C4-2B (cell line): ENCODE results near the gene MID1.

ENCODE experiments used
- CTCF ChIP-seq: fragments of 450-650 bp; conservative IDR thresholded peaks from 2 replicates; pipeline ENCODE4 v1.5.1; 2017; ENCODE audit warnings: mild to moderate bottlenecking
- ZFX ChIP-seq: fragments of 450-650 bp; IDR thresholded peaks from 2 replicates; pipeline ENCODE4 v1.6.1; 2017

DNA sequence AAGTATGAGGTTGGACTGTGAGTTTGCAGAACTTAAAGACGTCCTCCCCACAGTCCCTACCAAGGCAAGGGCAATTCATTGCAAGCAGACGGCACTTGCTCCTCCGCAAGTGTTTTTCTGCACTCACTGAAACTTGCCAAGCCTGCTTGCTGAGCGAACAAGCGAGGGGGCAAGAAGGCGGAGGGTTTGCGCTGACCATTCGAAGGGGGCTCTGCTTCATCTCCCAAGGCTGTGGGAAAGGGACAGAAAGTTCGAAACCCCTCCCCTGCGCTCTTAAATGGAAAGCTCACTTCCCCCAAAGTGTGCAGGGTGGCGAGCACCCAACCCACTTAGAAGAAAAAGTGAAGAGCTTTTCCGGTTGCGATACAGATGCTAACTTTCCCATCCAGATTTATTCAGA, 1.4 kb downstream of the MID1 start:
- TF ChIP-seq CTCF (no peak), ZFX (no peak)
